Hippocampal formation (tissue), 2 donors: ENCODE measurements around the gene AP2M1.
A peak's percentile ranks its signal among the peaks of the same experiment; 100 is the strongest.
"Not testable (repeated sequence)": the region's sequence is repeated elsewhere in the genome, so short reads cannot be mapped to it uniquely, and the experiment has no call there.

Source experiments
- DNase-seq, 2 donors: peaks; one replicate each; lab custom pipeline; 2025; lab: John Stamatoyannopoulos, UW

The AP2M1 gene

DNA sequence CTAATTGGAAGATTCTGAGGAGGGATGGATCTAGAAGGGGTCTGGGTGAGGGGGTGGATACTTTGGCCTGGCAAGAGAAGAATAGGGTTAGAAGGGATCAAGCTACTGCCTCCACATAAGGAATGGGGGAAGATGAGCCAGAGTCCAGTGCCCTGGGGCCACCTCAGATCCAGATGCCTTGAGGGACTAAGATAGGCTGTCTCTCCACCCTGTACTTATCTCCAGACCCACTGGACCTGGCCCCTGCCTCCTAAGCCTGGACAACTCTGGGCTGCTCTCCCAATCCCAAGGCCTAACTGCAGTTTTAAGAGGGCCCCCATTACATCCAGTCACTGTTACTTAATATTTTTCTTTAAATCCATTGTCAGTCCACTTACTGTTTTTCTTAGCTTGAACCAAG lies 17.4 kb upstream of the AP2M1 start:
- DNase-seq: no peak

DNA sequence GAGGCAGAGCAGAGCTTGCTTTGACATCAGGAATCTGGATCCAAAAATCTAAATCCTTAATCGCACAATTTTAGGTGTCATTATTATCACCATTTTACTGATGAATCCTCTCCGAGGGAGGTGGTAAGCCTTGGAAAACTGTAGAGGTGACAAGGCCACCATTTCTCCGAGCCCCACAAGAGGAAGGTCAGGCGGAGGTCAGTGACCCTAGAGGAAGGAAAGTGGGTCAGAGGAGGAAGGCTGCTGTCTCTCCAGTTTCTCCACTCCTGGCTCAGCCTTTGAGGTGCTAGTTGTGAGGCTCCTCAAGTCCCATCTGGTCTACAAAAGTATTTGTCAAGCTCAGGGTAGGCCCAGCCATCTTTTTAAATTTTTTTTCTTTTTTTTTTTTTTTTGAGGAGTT lies 16.3 kb upstream of the AP2M1 start:
- DNase-seq: no peak

DNA sequence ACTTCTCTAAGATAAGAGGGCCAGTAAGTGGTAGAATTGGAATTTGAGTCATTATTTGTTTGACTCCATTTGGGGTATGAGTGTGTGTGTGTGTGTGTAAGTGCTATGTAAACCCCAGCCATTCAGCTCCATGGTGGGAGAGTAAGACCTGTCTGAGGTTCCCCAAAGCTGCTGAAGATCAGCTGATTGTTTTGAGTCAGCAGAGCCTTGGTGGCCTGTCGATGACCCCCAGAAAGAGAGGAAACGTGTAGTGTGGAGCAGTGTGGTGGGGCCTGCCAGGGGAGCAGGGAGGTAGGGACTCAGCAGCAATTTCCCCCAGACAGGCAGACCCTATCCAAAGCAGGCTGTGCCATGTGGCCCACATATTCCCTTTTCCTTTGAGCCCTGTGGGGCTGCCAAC lies 14.2 kb upstream of the AP2M1 start:
- DNase-seq: no peak

DNA sequence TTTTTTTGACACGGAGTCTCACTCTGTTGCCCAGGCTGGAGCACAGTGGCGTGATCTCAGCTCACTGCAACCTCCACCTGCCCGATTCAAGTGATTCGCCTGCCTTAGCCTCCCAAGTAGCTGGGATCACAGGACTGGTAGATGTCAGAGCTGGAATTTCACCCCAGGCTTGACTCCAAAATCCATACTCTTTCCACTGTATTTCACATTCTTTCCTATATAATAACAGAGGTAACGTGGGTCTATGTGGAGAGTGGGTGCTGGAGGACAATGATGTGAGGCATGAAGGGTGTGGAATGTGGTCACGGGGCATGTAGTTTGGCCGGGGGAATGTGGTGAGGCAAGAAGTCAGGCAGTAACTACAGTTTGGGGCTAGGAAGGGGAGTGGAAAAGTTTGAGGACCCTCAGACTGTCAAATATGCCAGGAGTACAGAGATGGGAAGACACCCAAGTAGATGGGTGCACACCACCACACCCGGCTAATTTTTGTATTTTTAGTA lies 12.0 kb upstream of the AP2M1 start:
- not testable (repeated sequence) for DNase-seq

DNA sequence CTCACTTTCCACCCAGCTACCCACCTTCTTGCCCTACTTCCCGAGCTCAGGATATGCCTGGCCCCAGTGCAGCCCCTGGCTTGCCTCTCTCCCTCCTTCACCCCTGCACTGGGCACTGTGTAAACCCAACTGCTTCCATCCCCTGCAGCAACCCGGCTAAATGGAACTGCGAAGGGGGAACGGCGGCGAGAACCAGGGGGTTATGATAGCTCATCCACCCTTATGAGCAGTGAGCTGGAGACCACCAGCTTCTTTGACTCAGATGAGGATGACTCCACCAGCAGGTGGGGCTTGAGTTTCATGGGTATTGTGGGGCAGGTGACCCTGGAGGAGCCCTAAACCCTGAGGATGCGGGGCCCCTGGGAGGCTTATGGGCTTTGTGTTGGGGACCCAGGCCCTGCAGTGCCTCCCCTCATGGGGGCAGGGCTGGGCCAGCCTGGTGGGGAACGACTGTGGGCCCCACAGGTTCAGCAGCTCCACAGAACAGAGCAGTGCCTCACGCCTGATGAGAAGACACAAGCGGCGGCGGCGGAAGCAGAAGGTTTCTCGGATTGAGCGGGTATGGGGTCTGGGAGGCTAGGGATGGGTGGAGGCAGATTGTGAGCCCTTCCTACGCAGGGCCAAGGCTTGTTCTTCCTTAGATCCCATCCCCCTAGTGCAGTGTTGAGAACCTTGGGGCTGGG lies 9.9 kb upstream of the AP2M1 start:
- DNase-seq: no peak

DNA sequence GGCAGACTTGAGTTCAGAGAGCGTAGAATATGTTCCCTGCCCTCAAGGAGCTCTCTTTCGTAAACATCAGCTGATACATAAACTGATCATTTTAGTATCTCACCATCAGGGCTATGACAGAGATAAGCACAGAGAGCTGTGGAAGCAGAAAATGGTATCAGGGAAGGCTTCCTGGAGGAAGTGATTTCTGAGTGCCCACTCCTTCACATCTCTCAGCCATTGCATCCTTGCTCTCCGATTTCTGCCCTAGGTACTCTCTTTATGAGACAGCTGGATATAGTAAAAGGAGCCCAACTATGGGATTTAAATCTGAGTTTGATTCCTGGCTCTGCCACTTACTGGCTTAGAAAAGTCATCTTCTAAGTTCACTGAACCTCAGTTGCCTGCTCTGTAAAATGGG lies 9.1 kb upstream of the AP2M1 start:
- no peak for DNase-seq

DNA sequence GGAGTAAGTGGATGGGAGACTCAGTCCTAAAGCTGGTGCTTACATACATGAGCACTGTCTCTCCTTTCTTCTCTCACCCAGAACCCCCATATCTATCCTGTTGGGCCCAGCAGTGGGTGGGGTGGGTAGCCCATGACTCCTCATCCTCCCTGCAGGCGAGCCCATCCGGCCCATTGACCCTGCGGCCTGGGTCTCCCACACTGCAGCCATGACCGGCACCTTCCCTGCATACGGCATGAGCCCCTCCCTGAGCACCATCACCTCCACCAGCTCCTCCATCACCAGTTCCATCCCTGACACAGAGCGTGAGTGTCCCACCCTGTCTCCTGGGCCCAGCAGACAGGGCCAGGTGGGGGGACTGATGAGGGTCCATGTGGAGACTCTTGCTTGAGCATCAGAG lies 8.0 kb upstream of the AP2M1 start:
- no peak for DNase-seq

DNA sequence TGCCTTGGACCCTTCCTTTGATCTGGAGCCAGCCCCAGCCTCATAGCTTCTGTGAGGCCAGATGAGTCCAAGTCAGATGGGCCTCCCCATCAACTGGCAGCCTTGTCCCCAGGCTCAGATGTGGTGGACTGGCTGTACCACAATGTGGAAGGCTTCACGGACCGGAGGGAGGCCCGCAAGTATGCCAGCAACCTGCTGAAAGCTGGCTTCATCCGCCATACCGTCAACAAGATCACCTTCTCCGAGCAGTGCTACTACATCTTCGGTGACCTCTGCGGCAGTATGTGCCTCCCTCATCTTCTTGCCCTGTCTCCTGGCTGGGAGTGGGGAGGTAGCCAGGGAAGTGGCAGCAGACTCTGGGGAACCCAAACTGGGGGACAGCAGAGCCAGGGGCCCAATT lies 6.9 kb upstream of the AP2M1 start:
- no peak for DNase-seq

DNA sequence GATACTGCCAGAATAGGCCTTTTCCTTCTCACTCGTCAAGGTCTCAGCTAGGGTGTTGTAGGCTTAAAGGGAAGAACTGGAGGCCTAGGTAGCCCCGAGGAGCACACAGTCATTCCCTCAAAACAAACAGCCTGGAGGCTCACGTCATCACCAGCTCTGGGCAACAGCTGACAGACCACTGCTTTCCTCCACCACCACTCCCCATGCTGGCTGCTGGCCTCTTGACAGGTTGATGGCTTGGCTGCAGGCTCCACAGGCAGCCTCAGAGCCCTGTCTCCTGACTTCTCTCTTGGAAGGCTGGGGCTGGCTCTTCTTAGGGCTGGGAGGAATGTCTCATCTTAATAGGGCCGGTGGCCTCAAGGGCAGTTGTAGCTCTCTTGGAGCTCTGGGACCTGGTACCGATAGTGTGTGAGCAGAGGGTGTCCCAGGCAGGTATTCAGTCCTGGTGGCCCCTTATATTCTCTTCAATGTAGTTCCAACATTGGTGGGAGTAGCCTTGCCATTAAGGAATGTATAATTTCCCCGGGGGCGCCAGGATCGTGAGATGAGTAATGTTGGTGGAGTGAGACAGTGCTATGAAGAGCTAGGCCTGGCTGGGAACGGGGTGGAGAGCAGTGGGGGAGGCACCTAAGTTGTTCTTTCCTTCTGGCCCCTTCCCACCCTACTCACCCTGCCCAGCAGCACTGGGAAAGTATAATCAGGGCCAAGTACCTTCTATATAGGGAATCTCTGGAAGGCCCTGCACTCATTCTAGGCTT lies 6.1 kb upstream of the AP2M1 start:
- no peak for DNase-seq

DNA sequence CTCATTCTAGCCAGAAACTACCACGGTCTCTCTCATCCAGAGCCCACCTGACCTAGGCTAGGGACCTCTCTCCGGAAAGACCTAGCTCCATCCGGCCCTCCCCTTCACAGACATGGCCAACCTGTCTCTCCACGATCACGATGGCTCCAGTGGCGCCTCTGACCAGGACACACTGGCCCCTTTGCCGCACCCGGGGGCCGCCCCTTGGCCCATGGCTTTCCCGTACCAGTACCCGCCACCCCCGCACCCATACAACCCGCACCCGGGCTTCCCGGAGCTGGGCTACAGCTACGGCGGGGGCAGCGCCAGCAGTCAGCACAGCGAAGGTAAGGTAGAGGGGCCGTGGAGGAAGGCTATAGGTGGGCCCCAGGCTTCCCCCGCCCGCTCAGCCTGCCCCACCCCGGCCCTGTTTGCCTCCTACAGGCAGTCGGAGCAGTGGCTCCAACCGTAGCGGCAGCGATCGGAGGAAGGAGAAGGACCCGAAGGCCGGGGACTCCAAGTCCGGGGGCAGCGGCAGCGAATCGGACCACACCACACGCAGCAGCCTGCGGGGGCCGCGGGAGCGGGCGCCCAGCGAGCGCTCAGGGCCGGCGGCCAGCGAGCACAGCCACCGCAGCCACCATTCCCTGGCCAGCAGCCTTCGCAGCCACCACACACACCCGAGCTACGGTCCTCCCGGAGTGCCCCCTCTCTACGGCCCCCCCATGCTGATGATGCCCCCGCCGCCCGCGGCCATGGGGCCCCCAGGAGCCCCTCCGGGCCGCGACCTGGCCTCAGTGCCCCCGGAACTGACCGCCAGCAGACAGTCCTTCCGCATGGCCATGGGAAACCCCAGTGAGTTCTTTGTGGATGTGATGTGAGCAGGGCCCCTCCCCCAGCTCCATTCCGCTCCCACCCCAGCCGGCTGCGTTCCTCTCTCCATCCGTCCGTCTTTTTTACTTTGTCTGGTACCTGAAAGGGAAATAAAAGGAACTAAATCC lies 4.5 kb upstream of the AP2M1 start:
- DNase-seq: no peak

DNA sequence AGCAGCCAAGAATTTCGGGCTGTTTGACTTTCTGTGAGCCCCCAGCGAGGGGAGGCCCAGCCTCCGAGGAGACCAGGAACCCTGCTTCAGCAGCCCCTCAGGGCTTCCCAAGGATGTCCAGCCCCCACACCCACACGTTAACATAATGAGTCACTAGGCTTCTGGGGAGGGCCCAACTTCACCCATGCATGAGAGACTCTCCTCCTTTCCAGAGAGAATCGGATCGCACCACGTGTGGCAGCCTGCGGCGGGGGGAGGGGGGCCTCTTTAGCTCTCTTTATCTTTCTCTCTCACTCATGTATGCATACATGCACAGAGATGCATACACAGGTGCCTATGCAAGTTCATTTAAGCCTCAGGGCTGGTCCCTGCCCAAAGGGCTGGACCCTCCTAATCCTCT lies 3.1 kb upstream of the AP2M1 start:
- DNase-seq: no peak

DNA sequence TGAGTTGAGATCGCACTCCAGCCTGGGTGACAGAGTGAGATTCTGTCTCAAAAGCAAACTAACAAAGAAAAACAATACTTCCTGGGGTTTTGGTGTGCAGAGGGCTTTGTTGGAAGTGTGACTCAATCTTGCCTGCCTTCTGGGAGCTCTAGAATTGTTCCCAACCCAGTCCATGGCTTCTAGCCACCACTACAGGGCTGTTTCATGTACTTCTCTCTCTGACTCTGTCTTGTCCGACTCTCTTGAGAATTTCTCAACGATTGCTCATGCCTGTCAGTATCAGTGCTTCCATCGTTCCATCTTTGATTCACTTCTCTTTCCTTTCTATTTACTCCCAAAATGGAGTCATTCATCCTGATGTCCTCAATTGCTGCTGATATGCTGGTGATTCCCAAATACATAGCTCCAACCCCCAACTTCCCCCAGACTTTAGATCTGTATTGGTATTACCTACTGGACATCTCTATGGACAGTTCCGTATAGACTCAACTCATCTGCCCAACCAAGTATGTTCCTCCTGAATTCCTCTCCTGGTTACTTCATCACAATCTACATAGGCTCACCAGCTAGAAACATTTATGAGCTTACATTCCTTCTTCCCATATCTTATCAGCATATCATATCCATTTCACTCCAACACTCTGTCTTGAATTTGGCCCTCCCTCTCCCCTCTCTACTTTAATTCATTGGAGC lies 1.8 kb upstream of the AP2M1 start:
- no peak for DNase-seq

DNA sequence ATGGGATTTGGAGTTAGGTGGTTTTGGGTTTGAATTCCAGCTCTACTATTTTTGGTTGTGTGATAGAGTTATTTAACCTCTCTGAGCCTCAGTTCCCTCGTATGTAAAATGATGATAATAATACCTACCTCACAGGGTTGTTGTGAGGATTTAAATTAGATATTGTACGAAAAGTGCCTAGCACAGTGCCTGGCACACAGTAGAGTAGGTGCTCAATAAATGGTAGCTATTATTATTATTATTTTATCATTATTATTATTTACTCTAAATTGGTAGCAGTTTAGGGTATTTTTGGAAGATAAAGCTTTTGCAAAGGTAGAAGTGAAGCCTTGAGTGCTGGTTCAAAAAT lies 1.3 kb upstream of the AP2M1 start:
- DNase-seq: no peak

DNA sequence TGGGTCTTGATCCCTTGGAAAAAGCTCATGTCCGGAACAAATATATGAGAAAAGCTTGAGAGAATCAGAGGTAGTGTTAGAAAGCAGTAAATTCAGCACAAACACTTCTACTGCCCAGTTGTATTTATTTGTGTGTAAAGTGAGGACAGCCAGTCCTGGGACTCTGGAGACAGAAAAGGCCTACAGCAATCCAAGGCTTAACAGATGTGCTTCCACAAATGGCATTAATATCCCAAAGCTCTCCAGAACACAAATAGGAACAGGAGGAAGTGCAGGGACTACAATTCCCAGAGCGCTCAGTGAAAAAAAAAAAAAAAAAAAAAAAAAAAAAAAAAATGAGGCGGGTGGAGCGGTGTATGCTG lies 390 bp upstream of the AP2M1 start:
- no peak for DNase-seq

DNA sequence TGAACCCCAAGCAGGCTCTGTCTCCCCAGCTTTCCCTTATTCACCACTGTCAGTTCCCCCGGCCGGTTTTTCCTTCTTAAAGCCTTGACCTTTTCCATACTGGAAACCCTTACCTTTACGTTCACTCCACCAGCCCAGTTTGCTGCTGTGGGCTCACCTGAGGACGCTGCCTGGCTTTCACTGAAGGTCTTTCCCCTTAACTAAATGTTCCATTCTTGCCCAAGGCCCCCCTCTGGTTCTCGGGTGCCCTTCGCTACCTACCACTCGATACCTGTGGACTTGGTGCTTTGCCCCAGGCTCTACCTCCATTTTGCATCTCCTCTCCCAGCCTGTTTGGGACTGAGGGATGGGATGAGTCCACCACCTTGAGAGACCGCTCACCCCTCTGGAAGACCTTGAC lies 851 bp downstream of the AP2M1 start:
- DNase-seq: no peak

DNA sequence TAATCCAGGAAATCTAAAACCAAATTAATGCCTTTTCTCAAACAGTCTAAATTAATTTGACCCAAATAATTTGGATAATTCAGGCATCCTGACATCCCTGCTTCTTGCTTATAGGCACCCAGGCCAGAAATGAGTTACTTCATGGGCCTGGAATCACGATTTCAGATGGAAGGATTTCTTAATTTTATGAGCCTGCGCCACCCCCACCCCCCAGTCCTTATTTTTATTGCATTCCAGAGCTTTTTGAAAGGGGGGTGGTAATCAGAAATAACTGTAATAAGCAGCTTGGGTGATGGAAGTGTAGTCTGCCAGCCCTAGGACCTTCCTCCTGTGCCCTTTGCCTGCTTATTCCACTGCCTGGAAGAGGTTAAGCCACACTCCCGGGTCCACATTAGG lies 1.3 kb downstream of the AP2M1 start:
- DNase-seq: no peak

DNA sequence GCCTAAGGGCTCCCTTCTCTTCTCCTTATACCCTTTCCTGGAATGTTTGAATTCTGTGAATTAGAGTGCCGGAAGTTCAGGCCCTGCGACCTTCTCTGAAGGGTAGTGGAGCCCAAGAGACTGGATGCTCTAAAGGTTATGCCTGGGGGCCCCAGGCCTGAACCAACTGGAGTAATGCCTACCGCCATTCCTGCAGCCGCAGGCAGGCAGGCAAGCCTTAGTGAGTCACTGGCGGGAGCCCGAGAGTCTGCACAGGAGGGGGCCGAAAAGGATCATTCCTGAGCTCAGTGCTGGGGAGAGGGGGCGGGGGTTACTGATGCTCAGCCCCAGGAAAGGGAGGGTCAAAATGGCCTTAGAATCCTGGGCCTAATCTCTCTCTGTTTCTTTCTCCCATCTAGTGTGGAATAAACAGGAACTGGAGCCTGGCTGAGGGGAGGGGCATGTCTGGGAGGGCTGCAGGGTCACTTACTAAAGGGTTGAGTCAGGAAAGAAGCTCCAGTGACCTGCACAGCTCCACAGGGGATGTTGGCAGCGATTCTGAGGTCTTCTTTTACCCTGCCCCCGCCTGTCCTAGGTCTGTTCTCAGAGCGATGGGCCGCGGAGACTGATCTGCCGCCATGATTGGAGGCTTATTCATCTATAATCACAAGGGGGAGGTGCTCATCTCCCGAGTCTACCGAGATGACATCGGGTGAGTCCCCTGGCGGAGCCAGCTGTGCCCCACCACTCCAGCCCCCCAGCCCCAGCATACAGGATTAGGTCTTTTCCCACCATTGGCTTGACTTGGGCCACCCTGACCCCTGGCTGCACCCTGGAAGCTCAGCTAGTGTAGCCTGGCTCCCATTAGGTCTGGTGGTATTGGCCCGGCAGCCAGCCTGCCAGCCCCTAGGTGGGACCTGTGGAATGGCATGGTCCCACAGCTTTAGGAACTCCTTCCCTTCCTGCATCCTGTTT lies 2.0 kb downstream of the AP2M1 start:
- DNase-seq: peak in 1 of 2 donors; percentile 16

DNA sequence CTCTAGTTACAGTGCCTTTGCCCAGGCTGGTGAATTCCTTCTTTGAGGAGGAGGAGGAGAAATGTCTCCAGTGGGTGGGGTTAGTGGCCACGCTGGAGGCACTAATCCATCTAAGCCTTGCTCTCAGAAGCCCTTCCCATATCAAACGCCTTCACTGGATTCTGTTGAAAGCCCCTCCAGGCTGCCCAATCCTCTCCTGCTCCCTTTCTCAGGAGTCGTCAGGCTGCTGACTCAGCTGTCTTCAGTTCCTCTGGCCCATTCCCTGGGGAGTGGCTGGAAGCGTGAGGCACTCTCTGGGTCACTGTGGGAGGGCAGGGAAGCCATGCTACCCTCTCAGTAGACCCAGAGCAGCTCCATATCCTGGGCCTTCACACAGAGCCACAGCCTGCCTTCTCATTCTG lies 2.7 kb downstream of the AP2M1 start:
- DNase-seq: no peak

DNA sequence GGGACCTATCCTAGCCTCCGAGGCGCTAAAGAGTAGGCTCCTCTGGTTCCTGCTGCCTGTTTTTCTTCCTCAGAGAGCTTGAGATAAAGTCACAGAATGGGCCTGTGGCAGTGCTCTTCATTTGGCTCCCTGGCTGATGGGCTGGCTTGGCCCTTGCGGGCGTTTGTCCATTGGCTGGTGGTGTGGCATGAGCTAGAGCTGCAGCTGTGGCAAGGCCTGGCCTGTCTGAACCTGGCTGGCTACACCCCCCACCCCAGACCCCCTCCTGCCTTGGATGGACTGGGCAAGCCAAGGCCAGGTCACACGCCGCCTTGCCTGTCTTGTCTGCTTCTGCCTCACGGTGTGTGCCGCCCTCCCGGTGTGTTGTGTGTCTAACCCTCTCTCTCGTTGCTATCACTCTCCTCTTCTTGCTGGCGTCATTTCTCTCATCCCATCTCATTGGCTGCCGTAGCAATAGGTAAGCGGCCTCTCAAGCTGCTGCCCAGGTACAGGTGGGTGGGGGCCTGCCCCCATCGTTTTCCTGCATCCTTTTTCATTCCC lies 3.2 kb downstream of the AP2M1 start:
- no peak for DNase-seq

DNA sequence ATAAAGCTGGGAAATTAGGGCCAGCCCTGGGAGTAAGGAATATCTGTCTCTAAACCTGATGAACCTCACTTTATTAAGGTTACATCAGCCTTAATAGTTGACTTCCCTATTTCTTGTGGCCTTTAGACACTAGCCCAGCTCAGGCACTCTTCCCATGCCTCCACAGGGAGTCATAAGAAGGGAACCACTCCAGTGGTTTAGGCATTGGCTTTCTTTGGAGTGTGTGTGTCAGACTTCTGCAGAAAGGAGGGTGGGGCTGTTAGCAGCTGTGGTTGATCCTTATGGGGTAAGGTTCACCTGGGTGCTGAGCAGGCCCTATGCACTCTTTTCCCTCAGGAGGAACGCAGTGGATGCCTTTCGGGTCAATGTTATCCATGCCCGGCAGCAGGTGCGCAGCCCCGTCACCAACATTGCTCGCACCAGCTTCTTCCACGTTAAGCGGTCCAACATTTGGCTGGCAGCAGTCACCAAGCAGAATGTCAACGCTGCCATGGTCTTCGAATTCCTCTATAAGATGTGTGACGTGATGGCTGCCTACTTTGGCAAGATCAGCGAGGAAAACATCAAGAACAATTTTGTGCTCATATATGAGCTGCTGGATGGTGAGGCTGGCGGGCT lies 4.0 kb downstream of the AP2M1 start:
- no peak for DNase-seq
